GM12878 (cell line): ENCODE results near the gene BCKDHA. TPM values are rescaled to one million over a fixed set of nuclear protein-coding genes. Genes with fewer than 3 reads are reported as not detected.

Experiments used
- ATAC-seq: fragments of 200-7000 bp; cut with Tn5 transposase; 3 replicates; pipeline ENCODE4 v1.9.1; 2020; ENCODE audit warnings: mild to moderate bottlenecking, moderate library complexity
- BruUV-seq: library from RNA; stranded (reverse); fragments of 400-500 nt; replicated peaks from 2 replicates; lab custom pipeline; 2021; lab: Mats Ljungman, UMichigan
- CTCF ChIA-PET: fragments of 300-600 bp; sonication (Branson Sonifier 250); formaldehyde crosslinking; extraction: SDS; loops from one replicate; lab custom pipeline; 2021; ENCODE audit warnings: inconsistent platforms; lab: Yijun Ruan, JAX
- POLR2A ChIA-PET: fragments of 350-600 bp; formaldehyde crosslinking; extraction: SDS; loops from one replicate; lab custom pipeline; 2021; ENCODE audit warnings: inconsistent platforms; lab: Charles Lee
- RAD21 ChIA-PET: fragments of 300-600 bp; sonication (Branson Sonifier 250); formaldehyde crosslinking; loops from one replicate; lab custom pipeline; 2023; ENCODE audit warnings: antibody characterized with exemption; ENCODE audit not compliant: unreplicated experiment; lab: Charles Lee
- SMC1A ChIA-PET: fragments of 300-600 bp; sonication (Branson Sonifier 250); formaldehyde crosslinking; loops from one replicate; lab custom pipeline; 2023; ENCODE audit not compliant: unreplicated experiment, uncharacterized antibody; lab: Charles Lee
- DNase-seq: peaks from one replicate; pipeline ENCODE4 v3.0.0-alpha.2; 2011; ENCODE audit warnings: low read depth, low spot score
- FAIRE-seq: peaks from 3 replicates; lab custom pipeline; 2011; peaks lifted over from hg19 to GRCh38; lab: Jason Lieb, UNC
- H2AFZ ChIP-seq: 2 replicates; pipeline ENCODE4 v1.6.0; 2011; ENCODE audit warnings: low read depth, low read length, control low read depth; ENCODE audit not compliant: control insufficient read depth
- H3K27ac ChIP-seq: 2 replicates; pipeline ENCODE4 v1.5.1; 2011; ENCODE audit warnings: control low read depth; ENCODE audit not compliant: control insufficient read depth, insufficient read depth
- H3K27me3 ChIP-seq, 2 experiments: replicated peaks in 1 of 2; 2 replicates each; pipeline versions ENCODE4 v1.6.0 to v1.6.1; 2011; ENCODE audit warnings: low read length in 1 of 2; ENCODE audit not compliant: control insufficient read depth in 2 of 2, insufficient read depth in 2 of 2
- H3K36me3 ChIP-seq, 2 experiments: 2 replicates each; pipeline ENCODE4 v1.5.1; 2011; ENCODE audit warnings: low read length in 1 of 2; ENCODE audit not compliant: control insufficient read depth in 2 of 2, insufficient read depth in 2 of 2
- H3K4me1 ChIP-seq: 2 replicates; pipeline ENCODE4 v1.6.1; 2011; ENCODE audit warnings: mild to moderate bottlenecking, low read length, moderate library complexity, mixed read lengths; ENCODE audit not compliant: control insufficient read depth, insufficient read depth
- H3K4me2 ChIP-seq: 2 replicates; pipeline ENCODE4 v1.6.0; 2011; ENCODE audit warnings: control low read depth; ENCODE audit not compliant: control insufficient read depth, insufficient read depth
- H3K4me3 ChIP-seq: fragments of 200-600 bp; sonication (generic); 2 replicates; pipeline ENCODE4 v1.5.1; 2016
- H3K79me2 ChIP-seq: 2 replicates; pipeline ENCODE4 v1.6.0; 2011; ENCODE audit warnings: low read length; ENCODE audit not compliant: control insufficient read depth, insufficient read depth
- H3K9ac ChIP-seq: 2 replicates; pipeline ENCODE4 v1.8.0; 2011; ENCODE audit warnings: low read length, control low read depth, mixed read lengths; ENCODE audit not compliant: control insufficient read depth, insufficient read depth
- H3K9me3 ChIP-seq: replicated peaks from 3 replicates; pipeline ENCODE4 v1.5.1; 2011; ENCODE audit warnings: mild to moderate bottlenecking, low read length; ENCODE audit not compliant: control insufficient read depth, insufficient read depth
- H4K20me1 ChIP-seq: 2 replicates; pipeline ENCODE4 v1.6.0; 2011; ENCODE audit not compliant: control insufficient read depth, insufficient read depth
- CBFB ChIP-seq: IDR thresholded peaks from 2 replicates; pipeline ENCODE4 v1.6.1; 2016; ENCODE audit warnings: antibody characterized with exemption, low read depth
- ETV6 ChIP-seq, 2 experiments: fragments of 450-650 bp in 1 of 2; IDR thresholded peaks in 1 of 2; conservative IDR thresholded peaks in 1 of 2; 2 replicates each; pipeline ENCODE4 v1.6.1; 2014; ENCODE audit warnings: antibody characterized with exemption in 1 of 2, borderline replicate concordance in 1 of 2, low read depth in 1 of 2, mild to moderate bottlenecking in 1 of 2, moderate library complexity in 1 of 2
- IKZF1 ChIP-seq: fragments of 450-650 bp; conservative IDR thresholded peaks from 2 replicates; pipeline ENCODE4 v1.6.1; 2017; ENCODE audit warnings: antibody characterized with exemption, mild to moderate bottlenecking
- IKZF2 ChIP-seq, 2 experiments: fragments of 450-650 bp; IDR thresholded peaks; 2 replicates each; pipeline ENCODE4 v1.6.1; 2017; ENCODE audit warnings: mild to moderate bottlenecking in 2 of 2, moderate library complexity in 2 of 2
- IRF5 ChIP-seq: fragments of 450-650 bp; IDR thresholded peaks from 2 replicates; pipeline ENCODE4 v1.6.1; 2017; ENCODE audit warnings: borderline replicate concordance
- NFYA ChIP-seq: IDR thresholded peaks from 2 replicates; pipeline ENCODE4 v1.6.1; 2011; ENCODE audit warnings: low read depth, mild to moderate bottlenecking, low read length, improper control_type of control experiment, borderline replicate concordance
- NR2C1 ChIP-seq: fragments of 450-650 bp; IDR thresholded peaks from 2 replicates; pipeline ENCODE4 v1.6.1; 2017; ENCODE audit warnings: antibody characterized with exemption, mild to moderate bottlenecking, moderate library complexity
- POLR2AphosphoS2 ChIP-seq: IDR thresholded peaks from 2 replicates; pipeline ENCODE4 v1.6.1; 2011; ENCODE audit warnings: low read depth, mild to moderate bottlenecking, low read length, improper control_type of control experiment, moderate library complexity
- POU2F2 ChIP-seq: IDR thresholded peaks from 3 replicates; pipeline ENCODE4 v1.6.1; 2011; ENCODE audit warnings: low read depth, mild to moderate bottlenecking, low read length, borderline replicate concordance
- SP1 ChIP-seq: IDR thresholded peaks from one replicate; pipeline ENCODE4 v1.6.1; 2011; ENCODE audit warnings: low read depth, low read length
- ZNF217 ChIP-seq: fragments of 450-650 bp; IDR thresholded peaks from 2 replicates; pipeline ENCODE4 v1.6.1; 2017; ENCODE audit warnings: antibody characterized with exemption, mild to moderate bottlenecking
- WGBS: methylation state at CpG from one replicate; pipeline ENCODE4 v1.1.6; 2016; ENCODE audit warnings: low lambda C conversion rate; ENCODE audit not compliant: insufficient replicate concordance, insufficient coverage; ENCODE audit errors: missing lambda C conversion rate; 5-methylcytosine and 5-hydroxymethylcytosine counted together
- in situ Hi-C: fragments of 300-500 bp; cut with MboI; formaldehyde crosslinking; loops from 9 replicates; pipeline ENCODE4 v1.14.3; 2018; ENCODE audit warnings: mixed read lengths
- intact Hi-C: fragments of 100-400 bp; cut with micrococcal nuclease; formaldehyde crosslinking; loops from one replicate; pipeline ENCODE4 v1.14.2; 2022; ENCODE audit not compliant: unreplicated experiment
- polyA plus RNA-seq, 11 experiments: library from polyadenylated mRNA; depleted of rRNA in 4 of 11; unstranded in 6 of 11; stranded (reverse) in 5 of 11; fragments of >200 nt; fragmentation: Nextera tagmentation in 4 of 11; fragmentation: Illumina TruSeq in 1 of 11; extraction: Ambion mirVana in 4 of 11; extraction: Trizol in 1 of 11; gene quantifications; 1 replicate in 1 of 11; 2 replicates in 10 of 11; pipeline versions ENCODE4 v1.2.1 to v1.2.3, GENCODE V29; 2011 to 2016; ENCODE audit warnings: inconsistent platforms in 2 of 11, missing spikeins in 2 of 11, low read depth in 1 of 11
- total RNA-seq, 4 experiments: library from RNA; depleted of rRNA in 3 of 4; stranded (reverse); fragments of >200 nt in 3 of 4; fragmentation: Illumina TruSeq in 1 of 4; extraction: Trizol in 1 of 4; gene quantifications; 2 replicates each; pipeline versions ENCODE4 v1.2.1 to v1.2.3, GENCODE V29; 2013 to 2021
- TF ChIP-seq, protein P1 (sequence below): fragments of 450-650 bp; IDR thresholded peaks from 2 replicates; pipeline ENCODE4 v1.6.1; 2017; ENCODE audit warnings: mild to moderate bottlenecking, low read depth, inconsistent platforms; ENCODE audit not compliant: poor library complexity, severe bottlenecking
- TF ChIP-seq, protein P2 (sequence below): fragments of 450-650 bp; IDR thresholded peaks from 2 replicates; pipeline ENCODE4 v1.6.1; 2017; ENCODE audit warnings: antibody characterized with exemption, mild to moderate bottlenecking, moderate library complexity
- TF ChIP-seq, protein P3 (sequence below): fragments of 150-350 bp; IDR thresholded peaks from 2 replicates; pipeline ENCODE4 v1.6.1; 2016; ENCODE audit warnings: low read depth, low read length

The BCKDHA gene
- total and polyA plus RNA-seq, 10 of the 15 experiments (the other 5 are each of a cell fraction or from before 2014, with no cell fraction given): 9.9 to 107 (median 46.4) TPM

DNA sequence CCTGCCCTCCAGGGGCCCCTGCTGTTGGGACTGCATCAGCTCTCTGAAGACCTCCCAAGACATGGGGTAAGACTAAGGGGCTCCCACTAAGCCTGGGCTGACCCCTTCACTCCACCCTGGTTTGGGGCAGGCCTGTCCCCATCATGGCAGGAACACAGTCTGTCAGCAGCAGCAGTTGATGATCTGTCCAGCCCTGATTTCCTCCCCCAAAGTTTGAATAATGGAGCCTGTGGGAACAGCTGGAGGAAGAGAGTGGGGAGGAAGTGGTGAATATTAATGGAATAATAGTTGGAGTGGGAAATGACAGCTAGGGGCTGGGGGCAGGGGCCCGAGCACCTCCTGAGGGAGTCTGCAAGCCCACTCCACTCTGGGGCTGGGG, 30.9 kb downstream of the BCKDHA start:
- POLR2A ChIA-PET: interaction anchor here (0.6 to 1.5 kb wide), 5 partner anchors 11 to 211 kb away, joined by 3 to 9 read pairs (median 4); partner anchors contain the start of gene DMAC2
- intact Hi-C loops (no loop called here), in situ Hi-C loops (no loop called here)
- ATAC-seq: no peak; the same call in 2 of the 3 replicates
- H2AFZ ChIP-seq: no peak overlapping the region
- CTCF ChIA-PET: interaction anchor here (0.7 to 1.9 kb wide), 4 partner anchors 9 to 20 kb away, joined by 3 to 8 read pairs (median 4); partner anchors contain the start of gene DMAC2
- no peaks in the 10 kb centered on the region for H3K9me3 ChIP-seq
- H3K4me2 ChIP-seq: peak overlapping the region; percentile 52
- no peak for FAIRE-seq
- peaks cover 10 to 19% of the 10 kb centered on the region in 2 experiments for H3K36me3 ChIP-seq
- H3K27ac ChIP-seq: peak overlapping the region; percentile 67
- no peaks in the 10 kb centered on the region; the same call in 1 of the 2 replicates for H3K79me2 ChIP-seq
- SMC1A ChIA-PET: no interaction called here
- H4K20me1 ChIP-seq: no peaks in the 10 kb centered on the region; the same call in 1 of the 2 replicates
- WGBS: 71% methylated on average over 1 of the region's 1 CpG
- H3K9ac ChIP-seq: 0 out of 2 replicates have a peak overlapping the region, but pooled peaks have one; percentile 5
- RAD21 ChIA-PET: interaction anchor here (1.0 to 1.6 kb wide), 2 partner anchors 11 to 77 kb away, joined by 3 read pairs; no protein-coding TSS in a partner anchor
- BruUV-seq: no TSS peak
- H3K4me1 ChIP-seq: peaks cover 9% of the 10 kb centered on the region
- H3K27me3 ChIP-seq: no peaks in the 10 kb centered on the region
- H3K4me3 ChIP-seq: no peak overlapping the region
- no peak for DNase-seq
- no peak for TF ChIP-seq IKZF1
- TF ChIP-seq IKZF2 (IDR thresholded peaks at IDR 0.05): no peak
- no peak for TF ChIP-seq CBFB
- TF ChIP-seq, protein P1, sequence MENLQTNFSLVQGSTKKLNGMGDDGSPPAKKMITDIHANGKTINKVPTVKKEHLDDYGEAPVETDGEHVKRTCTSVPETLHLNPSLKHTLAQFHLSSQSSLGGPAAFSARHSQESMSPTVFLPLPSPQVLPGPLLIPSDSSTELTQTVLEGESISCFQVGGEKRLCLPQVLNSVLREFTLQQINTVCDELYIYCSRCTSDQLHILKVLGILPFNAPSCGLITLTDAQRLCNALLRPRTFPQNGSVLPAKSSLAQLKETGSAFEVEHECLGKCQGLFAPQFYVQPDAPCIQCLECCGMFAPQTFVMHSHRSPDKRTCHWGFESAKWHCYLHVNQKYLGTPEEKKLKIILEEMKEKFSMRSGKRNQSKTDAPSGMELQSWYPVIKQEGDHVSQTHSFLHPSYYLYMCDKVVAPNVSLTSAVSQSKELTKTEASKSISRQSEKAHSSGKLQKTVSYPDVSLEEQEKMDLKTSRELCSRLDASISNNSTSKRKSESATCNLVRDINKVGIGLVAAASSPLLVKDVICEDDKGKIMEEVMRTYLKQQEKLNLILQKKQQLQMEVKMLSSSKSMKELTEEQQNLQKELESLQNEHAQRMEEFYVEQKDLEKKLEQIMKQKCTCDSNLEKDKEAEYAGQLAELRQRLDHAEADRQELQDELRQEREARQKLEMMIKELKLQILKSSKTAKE: no peak
- no peak for TF ChIP-seq POU2F2
- TF ChIP-seq, protein P2, sequence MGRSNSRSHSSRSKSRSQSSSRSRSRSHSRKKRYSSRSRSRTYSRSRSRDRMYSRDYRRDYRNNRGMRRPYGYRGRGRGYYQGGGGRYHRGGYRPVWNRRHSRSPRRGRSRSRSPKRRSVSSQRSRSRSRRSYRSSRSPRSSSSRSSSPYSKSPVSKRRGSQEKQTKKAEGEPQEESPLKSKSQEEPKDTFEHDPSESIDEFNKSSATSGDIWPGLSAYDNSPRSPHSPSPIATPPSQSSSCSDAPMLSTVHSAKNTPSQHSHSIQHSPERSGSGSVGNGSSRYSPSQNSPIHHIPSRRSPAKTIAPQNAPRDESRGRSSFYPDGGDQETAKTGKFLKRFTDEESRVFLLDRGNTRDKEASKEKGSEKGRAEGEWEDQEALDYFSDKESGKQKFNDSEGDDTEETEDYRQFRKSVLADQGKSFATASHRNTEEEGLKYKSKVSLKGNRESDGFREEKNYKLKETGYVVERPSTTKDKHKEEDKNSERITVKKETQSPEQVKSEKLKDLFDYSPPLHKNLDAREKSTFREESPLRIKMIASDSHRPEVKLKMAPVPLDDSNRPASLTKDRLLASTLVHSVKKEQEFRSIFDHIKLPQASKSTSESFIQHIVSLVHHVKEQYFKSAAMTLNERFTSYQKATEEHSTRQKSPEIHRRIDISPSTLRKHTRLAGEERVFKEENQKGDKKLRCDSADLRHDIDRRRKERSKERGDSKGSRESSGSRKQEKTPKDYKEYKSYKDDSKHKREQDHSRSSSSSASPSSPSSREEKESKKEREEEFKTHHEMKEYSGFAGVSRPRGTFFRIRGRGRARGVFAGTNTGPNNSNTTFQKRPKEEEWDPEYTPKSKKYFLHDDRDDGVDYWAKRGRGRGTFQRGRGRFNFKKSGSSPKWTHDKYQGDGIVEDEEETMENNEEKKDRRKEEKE: no peak
- no peak for TF ChIP-seq SP1
- no peak for TF ChIP-seq IRF5
- no peak for TF ChIP-seq ZNF217
- TF ChIP-seq ETV6 (conservative IDR thresholded peaks at IDR 0.05 in 1 of 2, IDR thresholded peaks at IDR 0.05 in 1 of 2; ENCODE audit: borderline replicate concordance in 1 of 2, low read depth in 1 of 2): no peak
- TF ChIP-seq NR2C1: no peak
- TF ChIP-seq, protein P3, sequence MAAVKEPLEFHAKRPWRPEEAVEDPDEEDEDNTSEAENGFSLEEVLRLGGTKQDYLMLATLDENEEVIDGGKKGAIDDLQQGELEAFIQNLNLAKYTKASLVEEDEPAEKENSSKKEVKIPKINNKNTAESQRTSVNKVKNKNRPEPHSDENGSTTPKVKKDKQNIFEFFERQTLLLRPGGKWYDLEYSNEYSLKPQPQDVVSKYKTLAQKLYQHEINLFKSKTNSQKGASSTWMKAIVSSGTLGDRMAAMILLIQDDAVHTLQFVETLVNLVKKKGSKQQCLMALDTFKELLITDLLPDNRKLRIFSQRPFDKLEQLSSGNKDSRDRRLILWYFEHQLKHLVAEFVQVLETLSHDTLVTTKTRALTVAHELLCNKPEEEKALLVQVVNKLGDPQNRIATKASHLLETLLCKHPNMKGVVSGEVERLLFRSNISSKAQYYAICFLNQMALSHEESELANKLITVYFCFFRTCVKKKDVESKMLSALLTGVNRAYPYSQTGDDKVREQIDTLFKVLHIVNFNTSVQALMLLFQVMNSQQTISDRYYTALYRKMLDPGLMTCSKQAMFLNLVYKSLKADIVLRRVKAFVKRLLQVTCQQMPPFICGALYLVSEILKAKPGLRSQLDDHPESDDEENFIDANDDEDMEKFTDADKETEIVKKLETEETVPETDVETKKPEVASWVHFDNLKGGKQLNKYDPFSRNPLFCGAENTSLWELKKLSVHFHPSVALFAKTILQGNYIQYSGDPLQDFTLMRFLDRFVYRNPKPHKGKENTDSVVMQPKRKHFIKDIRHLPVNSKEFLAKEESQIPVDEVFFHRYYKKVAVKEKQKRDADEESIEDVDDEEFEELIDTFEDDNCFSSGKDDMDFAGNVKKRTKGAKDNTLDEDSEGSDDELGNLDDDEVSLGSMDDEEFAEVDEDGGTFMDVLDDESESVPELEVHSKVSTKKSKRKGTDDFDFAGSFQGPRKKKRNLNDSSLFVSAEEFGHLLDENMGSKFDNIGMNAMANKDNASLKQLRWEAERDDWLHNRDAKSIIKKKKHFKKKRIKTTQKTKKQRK: no peak
- TF ChIP-seq NFYA: no peak
- TF ChIP-seq POLR2AphosphoS2: no peak
